ENCODE measurements around the gene CELSR3.

DNA sequence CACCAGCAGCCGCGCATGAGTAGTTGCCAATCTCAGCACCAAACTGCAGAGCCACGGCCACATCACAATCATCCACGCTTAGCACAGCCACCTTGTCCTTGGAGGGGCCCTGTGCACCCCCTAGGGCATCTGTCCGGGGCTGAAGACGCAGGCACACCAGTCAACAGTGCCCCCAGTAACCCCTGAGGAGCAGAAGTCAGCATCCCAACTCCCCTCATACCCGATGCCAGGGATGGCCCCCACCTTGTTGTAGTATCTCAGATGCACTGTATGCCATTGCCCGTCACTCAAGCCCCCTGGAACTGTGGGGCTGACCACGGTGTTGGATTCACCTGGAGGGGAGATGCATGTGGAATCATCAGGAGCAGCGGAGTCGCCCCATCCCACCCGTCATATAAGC, 7.6 kb downstream of the CELSR3 start:
- TF ChIP-seq, protein P1, sequence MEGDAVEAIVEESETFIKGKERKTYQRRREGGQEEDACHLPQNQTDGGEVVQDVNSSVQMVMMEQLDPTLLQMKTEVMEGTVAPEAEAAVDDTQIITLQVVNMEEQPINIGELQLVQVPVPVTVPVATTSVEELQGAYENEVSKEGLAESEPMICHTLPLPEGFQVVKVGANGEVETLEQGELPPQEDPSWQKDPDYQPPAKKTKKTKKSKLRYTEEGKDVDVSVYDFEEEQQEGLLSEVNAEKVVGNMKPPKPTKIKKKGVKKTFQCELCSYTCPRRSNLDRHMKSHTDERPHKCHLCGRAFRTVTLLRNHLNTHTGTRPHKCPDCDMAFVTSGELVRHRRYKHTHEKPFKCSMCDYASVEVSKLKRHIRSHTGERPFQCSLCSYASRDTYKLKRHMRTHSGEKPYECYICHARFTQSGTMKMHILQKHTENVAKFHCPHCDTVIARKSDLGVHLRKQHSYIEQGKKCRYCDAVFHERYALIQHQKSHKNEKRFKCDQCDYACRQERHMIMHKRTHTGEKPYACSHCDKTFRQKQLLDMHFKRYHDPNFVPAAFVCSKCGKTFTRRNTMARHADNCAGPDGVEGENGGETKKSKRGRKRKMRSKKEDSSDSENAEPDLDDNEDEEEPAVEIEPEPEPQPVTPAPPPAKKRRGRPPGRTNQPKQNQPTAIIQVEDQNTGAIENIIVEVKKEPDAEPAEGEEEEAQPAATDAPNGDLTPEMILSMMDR (IDR thresholded peaks at IDR 0.05), result no peak
- TF ChIP-seq POLR2AphosphoS5 (IDR thresholded peaks at IDR 0.05; ENCODE audit: low read depth, low read length) (no peak), SIN3A (IDR thresholded peaks at IDR 0.05; ENCODE audit: borderline replicate concordance, insufficient read depth, low read depth, low read length) (no peak)
- TF ChIP-seq, protein P2, sequence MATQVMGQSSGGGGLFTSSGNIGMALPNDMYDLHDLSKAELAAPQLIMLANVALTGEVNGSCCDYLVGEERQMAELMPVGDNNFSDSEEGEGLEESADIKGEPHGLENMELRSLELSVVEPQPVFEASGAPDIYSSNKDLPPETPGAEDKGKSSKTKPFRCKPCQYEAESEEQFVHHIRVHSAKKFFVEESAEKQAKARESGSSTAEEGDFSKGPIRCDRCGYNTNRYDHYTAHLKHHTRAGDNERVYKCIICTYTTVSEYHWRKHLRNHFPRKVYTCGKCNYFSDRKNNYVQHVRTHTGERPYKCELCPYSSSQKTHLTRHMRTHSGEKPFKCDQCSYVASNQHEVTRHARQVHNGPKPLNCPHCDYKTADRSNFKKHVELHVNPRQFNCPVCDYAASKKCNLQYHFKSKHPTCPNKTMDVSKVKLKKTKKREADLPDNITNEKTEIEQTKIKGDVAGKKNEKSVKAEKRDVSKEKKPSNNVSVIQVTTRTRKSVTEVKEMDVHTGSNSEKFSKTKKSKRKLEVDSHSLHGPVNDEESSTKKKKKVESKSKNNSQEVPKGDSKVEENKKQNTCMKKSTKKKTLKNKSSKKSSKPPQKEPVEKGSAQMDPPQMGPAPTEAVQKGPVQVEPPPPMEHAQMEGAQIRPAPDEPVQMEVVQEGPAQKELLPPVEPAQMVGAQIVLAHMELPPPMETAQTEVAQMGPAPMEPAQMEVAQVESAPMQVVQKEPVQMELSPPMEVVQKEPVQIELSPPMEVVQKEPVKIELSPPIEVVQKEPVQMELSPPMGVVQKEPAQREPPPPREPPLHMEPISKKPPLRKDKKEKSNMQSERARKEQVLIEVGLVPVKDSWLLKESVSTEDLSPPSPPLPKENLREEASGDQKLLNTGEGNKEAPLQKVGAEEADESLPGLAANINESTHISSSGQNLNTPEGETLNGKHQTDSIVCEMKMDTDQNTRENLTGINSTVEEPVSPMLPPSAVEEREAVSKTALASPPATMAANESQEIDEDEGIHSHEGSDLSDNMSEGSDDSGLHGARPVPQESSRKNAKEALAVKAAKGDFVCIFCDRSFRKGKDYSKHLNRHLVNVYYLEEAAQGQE (IDR thresholded peaks at IDR 0.05; ENCODE audit: insufficient read depth in 1 of 2, low read depth in 2 of 2, low read length in 1 of 2), result no peak
